Fibroblast of peridontal ligament (primary cell): ENCODE measurements around the gene NHS.

ENCODE experiments used
- DNase-seq: peaks from one replicate; pipeline ENCODE4 v3.0.0-alpha.2; 2010; ENCODE audit errors: extremely low read depth

NHS gene

GRCh38 chrX:17774053-17774452 lies 399.1 kb downstream of the NHS start:
- no peak for DNase-seq

GRCh38 chrX:17778997-17779396 lies 404.0 kb downstream of the NHS start:
- no peak for DNase-seq

- no peak for DNase-seq
Measured at GRCh38 chrX:17779434-17779833, 404.4 kb downstream of the NHS start.
